Prostate gland (tissue), 2 donors: Measurements from ENCODE around the gene FBXO11. TPM values are rescaled to one million over a fixed set of nuclear protein-coding genes. Genes with fewer than 3 reads are reported as not detected.

Experiments used
- DNase-seq: peaks from one replicate; pipeline ENCODE4 v3.0.0-alpha.2; 2019; ENCODE audit warnings: low spot score
- H3K27ac ChIP-seq, 2 donors: fragments of 200-600 bp; sonication (generic); 2 replicates each; pipeline ENCODE4 v1.5.1; 2017 to 2019
- H3K27me3 ChIP-seq: fragments of 200-600 bp; sonication (generic); replicated peaks from 2 replicates; pipeline ENCODE4 v1.5.1; 2019; ENCODE audit not compliant: insufficient read depth
- H3K36me3 ChIP-seq, 2 donors: fragments of 200-600 bp; sonication (generic); 1 replicate in 1 of 2; 2 replicates in 1 of 2; pipeline versions ENCODE4 v1.5.1 to v1.8.1; 2017 to 2019
- H3K4me1 ChIP-seq: fragments of 200-600 bp; sonication (generic); replicated peaks from 2 replicates; pipeline ENCODE4 v1.5.1; 2019
- H3K4me3 ChIP-seq, 2 donors: fragments of 200-600 bp; sonication (generic); 2 replicates each; pipeline ENCODE4 v1.5.1; 2017 to 2019
- H3K9me3 ChIP-seq: fragments of 200-600 bp; sonication (generic); 2 replicates; pipeline ENCODE4 v1.5.1; 2017
- CTCF ChIP-seq, 4 experiments: fragments of 200-600 bp in 2 of 4; fragments of 450-650 bp in 2 of 4; sonication (generic) in 2 of 4; IDR thresholded peaks; 1 replicate in 3 of 4; 2 replicates in 1 of 4; pipeline ENCODE4 v1.5.1; 2016 to 2019; ENCODE audit warnings: antibody characterized with exemption in 4 of 4, mild to moderate bottlenecking in 2 of 4, moderate library complexity in 2 of 4
- POLR2A ChIP-seq: fragments of 450-650 bp; IDR thresholded peaks from one replicate; pipeline ENCODE4 v1.6.1; 2016; ENCODE audit warnings: antibody characterized with exemption, mild to moderate bottlenecking
- POLR2AphosphoS5 ChIP-seq: sonication (generic); formaldehyde crosslinking; IDR thresholded peaks from one replicate; pipeline ENCODE4 v1.6.1; 2017; ENCODE audit warnings: antibody characterized with exemption
- WGBS: methylation state at CpG from one replicate; pipeline ENCODE4 v1.1.5; 2018; 5-methylcytosine and 5-hydroxymethylcytosine counted together
- intact Hi-C: fragments of 100-400 bp; cut with DNase I; formaldehyde crosslinking; loops from one replicate; pipeline ENCODE4 v1.14.2; 2022
- total RNA-seq, 2 donors: library from RNA; depleted of rRNA; stranded (reverse); fragments of >200 nt; gene quantifications; one replicate each; pipeline ENCODE4 v1.1.0, GENCODE V29; 2016

Gene FBXO11
- total RNA-seq, 2 donors from 2014 or later: 48.4 to 54.2 TPM

DNA sequence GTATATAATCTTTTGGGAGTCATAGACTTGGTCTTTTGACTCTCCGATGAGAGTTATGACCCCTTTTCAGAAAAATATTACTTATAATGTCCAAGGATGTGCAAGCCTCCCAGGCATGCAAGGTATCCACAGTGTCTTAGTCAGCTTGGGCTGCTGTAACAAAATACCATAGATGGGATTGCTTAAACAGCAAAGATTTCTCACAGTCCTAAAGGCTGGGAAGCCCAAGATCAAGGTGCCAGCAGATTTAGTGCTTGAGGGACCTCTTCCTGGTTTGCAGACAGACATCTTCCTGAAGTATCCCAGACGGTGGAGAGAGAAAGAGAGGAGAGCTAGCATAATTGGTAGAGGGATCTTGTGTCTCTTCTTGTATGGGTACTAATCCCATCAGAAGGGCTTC lies 35.6 kb upstream of the FBXO11 start:
- H3K27me3 ChIP-seq: no peaks in the 10 kb centered on the region
- no peak overlapping the region for H3K27ac ChIP-seq
- H3K4me1 ChIP-seq: no peaks in the 10 kb centered on the region
- H3K4me3 ChIP-seq: no peak overlapping the region
- H3K36me3 ChIP-seq: no peaks in the 10 kb centered on the region
- DNase-seq: no peak
- H3K9me3 ChIP-seq: no peaks in the 10 kb centered on the region
- intact Hi-C loops: no loop called here
- TF ChIP-seq POLR2AphosphoS5 (no peak), CTCF (IDR thresholded peaks at IDR 0.05) (no peak), POLR2A (no peak)
- 60% methylated on average over 2 of the region's 2 CpGs for WGBS

- H3K36me3 ChIP-seq: no peaks in the 10 kb centered on the region
- H3K4me3 ChIP-seq: no peak overlapping the region
- H3K4me1 ChIP-seq: no peaks in the 10 kb centered on the region
- intact Hi-C loops: no loop called here
- WGBS: 82% methylated on average over 3 of the region's 3 CpGs
- H3K27ac ChIP-seq: no peak overlapping the region
- no peak for DNase-seq
- no peaks in the 10 kb centered on the region for H3K9me3 ChIP-seq
- no peaks in the 10 kb centered on the region for H3K27me3 ChIP-seq
- TF ChIP-seq POLR2AphosphoS5 (no peak), CTCF (IDR thresholded peaks at IDR 0.05) (no peak), POLR2A (no peak)
Measured at GRCh38 chr2:47937677-47938076, 31.4 kb upstream of the FBXO11 start.

- no peak for TF ChIP-seq POLR2A
- TF ChIP-seq POLR2AphosphoS5: no peak
- TF ChIP-seq CTCF (IDR thresholded peaks at IDR 0.05): no peak
Measured at GRCh38 chr2:47935071-47935470, 28.8 kb upstream of the FBXO11 start.

GRCh38 chr2:47918043-47918442 lies 11.7 kb upstream of the FBXO11 start:
- intact Hi-C loops: no loop called here
- Histone ChIP-seq H3K4me3 (no peak overlapping the region), H3K27ac (no peak overlapping the region)

More at GRCh38 chr2:47935071-47935470, 28.8 kb upstream of the FBXO11 start:
- Histone ChIP-seq H3K27me3 (no peaks in the 10 kb centered on the region), H3K4me1 (no peaks in the 10 kb centered on the region), H3K9me3 (no peaks in the 10 kb centered on the region), H3K36me3 (no peaks in the 10 kb centered on the region), H3K4me3 (no peak overlapping the region), H3K27ac (no peak overlapping the region)
- no peak for DNase-seq
- WGBS: 88% methylated on average over 4 of the region's 4 CpGs
- intact Hi-C loops: no loop called here

More at GRCh38 chr2:47918043-47918442, 11.7 kb upstream of the FBXO11 start:
- Histone ChIP-seq H3K27me3 (no peaks in the 10 kb centered on the region), H3K4me1 (no peaks in the 10 kb centered on the region), H3K36me3 (no peaks in the 10 kb centered on the region), H3K9me3 (no peaks in the 10 kb centered on the region)
- 74% methylated on average over 3 of the region's 3 CpGs for WGBS
- no peak for DNase-seq
- TF ChIP-seq POLR2A: no peak
- no peak for TF ChIP-seq CTCF (IDR thresholded peaks at IDR 0.05)
- no peak for TF ChIP-seq POLR2AphosphoS5
